HFFc6 (cell line): ENCODE measurements around the gene SHANK1. TPM values are rescaled to one million over a fixed set of nuclear protein-coding genes. Genes with fewer than 3 reads are reported as not detected.
A peak's percentile ranks its signal among the peaks of the same experiment; 100 is the strongest.

Experiments
- DNase-seq: peaks from one replicate; pipeline ENCODE4 v3.0.0-alpha.2; 2018
- H3K27ac Mint-ChIP-seq: 2 replicates; pipeline ENCODE4 v1.8.0; 2020; ENCODE audit warnings: mild to moderate bottlenecking, mixed read lengths
- H3K27me3 Mint-ChIP-seq: 2 replicates; pipeline ENCODE4 v1.8.0; 2021; ENCODE audit warnings: mild to moderate bottlenecking, moderate library complexity, mixed read lengths; ENCODE audit not compliant: insufficient read depth
- H3K36me3 Mint-ChIP-seq: 2 replicates; pipeline ENCODE4 v1.8.0; 2021; ENCODE audit warnings: low read depth, mixed read lengths
- H3K4me1 Mint-ChIP-seq: 2 replicates; pipeline ENCODE4 v1.8.0; 2020; ENCODE audit warnings: low read depth, mixed read lengths
- H3K4me3 Mint-ChIP-seq: 2 replicates; pipeline ENCODE4 v1.8.0; 2020; ENCODE audit warnings: mild to moderate bottlenecking, moderate library complexity, mixed read lengths
- H3K9me3 Mint-ChIP-seq: 2 replicates; pipeline ENCODE4 v1.8.0; 2020; ENCODE audit warnings: mild to moderate bottlenecking, mixed read lengths
- total RNA-seq, 6 experiments: library from RNA; stranded (reverse); fragmentation: NEBNext Ultra II Directional; extraction: Animal tissue kit (Norgen Biotek cat#: 25700); gene quantifications; 2 replicates in 1 of 6; 3 replicates in 5 of 6; pipeline ENCODE4 v1.2.3, GENCODE V29; 2021
- TF ChIP-seq, protein P1 (sequence below): fragments of 200-600 bp; sonication (generic); IDR thresholded peaks from 2 replicates; pipeline ENCODE4 v1.5.0; 2021; ENCODE audit warnings: antibody characterized with exemption, mild to moderate bottlenecking

SHANK1 gene
- total RNA-seq, 6 experiments from 2014 or later, result 5.4 to 16.7 (median 14.7) TPM

DNA sequence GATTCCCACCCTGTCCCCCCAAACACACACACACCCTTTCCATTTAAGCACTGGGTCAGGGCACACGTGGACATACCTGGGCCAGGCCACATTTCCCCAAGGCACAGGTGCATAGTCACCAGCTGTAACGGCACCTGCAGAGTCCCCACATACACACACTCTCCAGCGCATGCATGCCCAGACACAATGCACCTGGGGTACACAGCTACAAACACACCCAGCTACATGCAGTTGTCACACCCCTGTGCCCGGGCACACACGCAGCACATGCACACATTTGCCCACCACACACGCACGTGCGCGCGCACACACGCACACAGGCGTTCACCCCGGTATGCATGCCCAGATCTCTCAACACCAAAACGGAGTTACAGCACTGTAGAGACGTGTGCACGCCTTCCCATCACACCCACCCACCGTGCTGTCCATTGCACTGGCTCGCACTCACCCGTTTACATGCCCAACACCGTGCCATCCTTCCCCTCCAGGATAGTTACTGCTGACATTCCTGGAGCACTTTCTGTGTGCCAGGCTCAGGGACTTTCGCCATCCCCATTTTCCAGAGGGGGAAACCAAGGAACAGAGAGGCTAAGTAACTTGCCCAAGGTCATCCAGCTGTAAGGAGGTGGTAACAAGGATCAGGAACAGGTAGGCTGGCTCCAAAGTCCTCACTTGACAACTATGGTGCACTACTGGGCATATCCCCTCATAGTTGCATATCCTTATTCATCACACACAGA, 749 bp upstream of the SHANK1 start:
- peak overlapping the region; percentile 48 for H3K4me3 Mint-ChIP-seq
- peaks cover 34% of the 10 kb centered on the region for H3K4me1 Mint-ChIP-seq
- no peaks in the 10 kb centered on the region for H3K36me3 Mint-ChIP-seq
- DNase-seq, result no peak
- H3K9me3 Mint-ChIP-seq, result no peaks in the 10 kb centered on the region
- TF ChIP-seq, protein P1, sequence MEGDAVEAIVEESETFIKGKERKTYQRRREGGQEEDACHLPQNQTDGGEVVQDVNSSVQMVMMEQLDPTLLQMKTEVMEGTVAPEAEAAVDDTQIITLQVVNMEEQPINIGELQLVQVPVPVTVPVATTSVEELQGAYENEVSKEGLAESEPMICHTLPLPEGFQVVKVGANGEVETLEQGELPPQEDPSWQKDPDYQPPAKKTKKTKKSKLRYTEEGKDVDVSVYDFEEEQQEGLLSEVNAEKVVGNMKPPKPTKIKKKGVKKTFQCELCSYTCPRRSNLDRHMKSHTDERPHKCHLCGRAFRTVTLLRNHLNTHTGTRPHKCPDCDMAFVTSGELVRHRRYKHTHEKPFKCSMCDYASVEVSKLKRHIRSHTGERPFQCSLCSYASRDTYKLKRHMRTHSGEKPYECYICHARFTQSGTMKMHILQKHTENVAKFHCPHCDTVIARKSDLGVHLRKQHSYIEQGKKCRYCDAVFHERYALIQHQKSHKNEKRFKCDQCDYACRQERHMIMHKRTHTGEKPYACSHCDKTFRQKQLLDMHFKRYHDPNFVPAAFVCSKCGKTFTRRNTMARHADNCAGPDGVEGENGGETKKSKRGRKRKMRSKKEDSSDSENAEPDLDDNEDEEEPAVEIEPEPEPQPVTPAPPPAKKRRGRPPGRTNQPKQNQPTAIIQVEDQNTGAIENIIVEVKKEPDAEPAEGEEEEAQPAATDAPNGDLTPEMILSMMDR, result no peak
- peak overlapping the region; percentile 90 for H3K27ac Mint-ChIP-seq
- peaks cover 1% of the 10 kb centered on the region; the same call in 1 of the 2 replicates for H3K27me3 Mint-ChIP-seq

DNA sequence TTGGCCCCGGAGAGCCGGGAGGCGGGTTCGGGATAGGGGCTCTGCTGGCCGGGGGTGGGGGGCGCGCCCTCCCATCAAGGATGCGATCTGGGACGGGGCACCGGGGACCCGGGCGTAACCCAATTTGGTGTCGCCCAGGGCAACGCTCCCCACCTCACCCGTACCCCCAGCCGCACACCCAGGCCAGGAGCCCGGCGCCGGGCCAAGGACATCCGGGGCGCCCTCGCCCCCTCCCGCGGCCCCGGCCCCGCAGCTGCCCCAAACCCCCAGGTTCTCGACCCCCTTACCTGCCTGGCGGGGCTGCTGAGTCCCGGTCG, 525 bp downstream of the SHANK1 start:
- TF ChIP-seq, protein P1, result no peak
- no peaks in the 10 kb centered on the region for H3K9me3 Mint-ChIP-seq
- H3K4me1 Mint-ChIP-seq, result peaks cover 34% of the 10 kb centered on the region
- H3K27me3 Mint-ChIP-seq, result peaks cover 3% of the 10 kb centered on the region; the same call in 1 of the 2 replicates
- no peaks in the 10 kb centered on the region for H3K36me3 Mint-ChIP-seq
- peak overlapping the region; percentile 70; the same call in 1 of the 2 replicates for H3K4me3 Mint-ChIP-seq
- DNase-seq, result no peak
- no peak overlapping the region for H3K27ac Mint-ChIP-seq

DNA sequence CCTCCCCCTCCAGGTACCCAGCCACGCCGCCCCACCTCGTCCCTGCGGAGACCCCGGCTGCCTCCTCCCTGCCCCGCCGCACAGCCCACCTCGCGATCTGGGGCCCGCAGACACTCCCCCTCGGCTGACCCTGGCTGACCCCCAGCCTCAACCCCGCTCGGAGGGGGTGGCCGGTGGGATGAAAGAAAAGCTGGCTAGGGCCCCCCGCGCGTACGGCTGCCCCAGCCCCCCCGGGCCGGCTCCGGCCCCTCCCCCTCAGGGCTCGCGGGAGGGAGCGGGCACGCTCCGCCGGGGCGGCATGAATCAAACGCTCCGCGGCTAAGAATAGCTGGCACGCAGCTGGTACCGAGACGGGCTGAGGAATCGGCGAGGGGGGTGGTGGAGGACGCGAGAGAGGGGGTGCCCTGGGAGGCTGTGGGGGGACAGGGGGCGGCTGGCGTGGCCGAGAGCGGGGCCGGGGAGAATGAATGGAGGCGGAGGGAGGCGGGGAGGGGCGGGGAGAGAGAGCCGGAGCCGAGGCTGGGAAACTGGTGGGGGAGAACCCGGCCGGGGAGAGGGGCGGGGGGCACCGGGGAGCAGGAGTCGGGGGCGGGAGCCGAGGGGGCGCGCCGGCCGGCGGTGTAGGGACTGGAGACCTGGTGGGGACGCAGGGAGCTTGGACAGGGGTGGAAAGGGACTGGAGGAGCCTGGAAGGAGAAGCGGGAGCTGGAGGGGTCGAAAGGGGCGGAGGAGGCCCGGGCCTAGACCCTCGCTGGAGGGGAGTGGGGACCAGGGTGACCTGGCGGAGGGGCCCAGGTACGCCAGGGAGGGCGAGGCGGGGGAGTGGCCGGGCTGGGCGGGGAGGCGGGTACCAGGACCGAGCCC, 1.1 kb downstream of the SHANK1 start:
- Mint-ChIP-seq H3K4me1 (peaks cover 34% of the 10 kb centered on the region), H3K27me3 (peaks cover 3% of the 10 kb centered on the region; the same call in 1 of the 2 replicates), H3K4me3 (peak overlapping the region; percentile 70), H3K27ac (no peak overlapping the region), H3K9me3 (no peaks in the 10 kb centered on the region), H3K36me3 (no peaks in the 10 kb centered on the region)
- no peak for DNase-seq
- TF ChIP-seq, protein P1, result no peak

DNA sequence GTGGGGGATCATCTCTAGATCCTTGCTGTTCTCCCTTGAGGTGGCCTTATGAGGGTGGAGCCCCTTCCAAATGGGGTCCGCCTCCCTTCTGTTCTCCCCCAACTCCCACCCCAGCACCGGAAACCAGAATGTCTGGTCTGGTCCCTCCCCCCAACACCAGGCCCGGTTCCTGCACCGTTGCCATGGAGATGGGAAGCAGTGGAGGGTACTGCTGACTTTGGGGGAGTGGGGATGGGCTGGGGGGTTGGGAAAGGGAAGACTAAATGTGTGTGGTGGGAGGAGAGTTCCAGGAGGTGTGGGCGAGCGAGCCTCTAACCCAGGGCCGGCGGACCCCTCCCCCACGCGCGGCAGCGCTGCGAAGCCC, 1.7 kb downstream of the SHANK1 start:
- peaks cover 6% of the 10 kb centered on the region; the same call in 1 of the 2 replicates for H3K27me3 Mint-ChIP-seq

DNA sequence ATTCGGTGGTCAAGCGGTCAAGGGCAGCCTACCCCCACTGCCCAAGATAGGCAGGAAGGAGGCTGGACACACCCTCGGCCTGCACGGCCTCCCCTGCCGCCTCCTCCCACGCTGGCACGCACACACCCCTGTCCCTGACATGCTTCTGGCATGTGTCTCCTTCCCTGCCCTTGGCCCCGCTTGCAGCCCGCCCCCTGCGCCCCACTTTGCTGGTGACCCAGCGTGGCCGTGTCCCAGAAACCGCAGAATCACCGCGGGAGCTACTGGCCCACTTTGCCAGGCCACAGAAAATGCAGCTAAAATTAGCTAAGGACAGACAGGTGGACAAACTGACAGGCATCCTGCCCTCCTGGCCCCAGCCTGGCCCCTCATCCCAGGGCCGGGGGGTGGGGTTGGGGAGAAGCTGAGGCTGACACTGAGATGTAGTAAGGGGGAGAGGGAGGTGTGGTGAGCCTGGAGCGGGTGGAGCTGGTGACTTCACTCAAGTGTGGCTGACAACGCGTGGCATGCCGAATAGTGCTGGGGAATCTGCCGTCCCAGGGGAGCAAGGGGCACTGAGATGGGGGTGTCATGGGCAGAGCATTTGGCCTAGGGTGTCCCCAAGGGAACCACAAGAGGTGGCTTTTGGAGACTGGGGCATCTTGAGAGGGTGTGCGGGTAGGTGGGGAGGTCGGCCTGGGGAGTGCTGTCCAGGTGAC, 2.4 kb downstream of the SHANK1 start:
- Mint-ChIP-seq H3K27ac (no peak overlapping the region), H3K4me3 (peak overlapping the region; percentile 37; the same call in 1 of the 2 replicates), H3K27me3 (peaks cover 6% of the 10 kb centered on the region; the same call in 1 of the 2 replicates)

More for the DNA sequence above, 1.7 kb downstream of the SHANK1 start:
- H3K36me3 Mint-ChIP-seq, result no peaks in the 10 kb centered on the region
- H3K4me1 Mint-ChIP-seq, result peaks cover 30% of the 10 kb centered on the region
- no peak overlapping the region for H3K27ac Mint-ChIP-seq
- DNase-seq, result no peak
- H3K9me3 Mint-ChIP-seq, result no peaks in the 10 kb centered on the region
- TF ChIP-seq, protein P1, result no peak
- peak overlapping the region; percentile 37; the same call in 1 of the 2 replicates for H3K4me3 Mint-ChIP-seq

More for the DNA sequence above, 2.4 kb downstream of the SHANK1 start:
- H3K9me3 Mint-ChIP-seq, result no peaks in the 10 kb centered on the region
- peaks cover 23% of the 10 kb centered on the region for H3K4me1 Mint-ChIP-seq
- no peaks in the 10 kb centered on the region for H3K36me3 Mint-ChIP-seq
- TF ChIP-seq, protein P1, result no peak
- no peak for DNase-seq
